Esophagus muscularis mucosa (tissue), 3 donors: ENCODE results near the gene CRABP2.

Experiments
- POLR2A ChIP-seq: fragments of 450-650 bp; IDR thresholded peaks from one replicate; pipeline ENCODE4 v1.6.1; 2017; ENCODE audit warnings: antibody characterized with exemption, moderate library complexity, mild to moderate bottlenecking, low read depth
- TF ChIP-seq, protein P1 (sequence below), 3 experiments: fragments of 200-600 bp in 2 of 3; fragments of 450-650 bp in 1 of 3; sonication (generic) in 2 of 3; IDR thresholded peaks; one replicate each; pipeline ENCODE4 v1.5.1; 2017 to 2019; ENCODE audit warnings: antibody characterized with exemption in 3 of 3, mild to moderate bottlenecking in 2 of 3, moderate library complexity in 1 of 3

DNA sequence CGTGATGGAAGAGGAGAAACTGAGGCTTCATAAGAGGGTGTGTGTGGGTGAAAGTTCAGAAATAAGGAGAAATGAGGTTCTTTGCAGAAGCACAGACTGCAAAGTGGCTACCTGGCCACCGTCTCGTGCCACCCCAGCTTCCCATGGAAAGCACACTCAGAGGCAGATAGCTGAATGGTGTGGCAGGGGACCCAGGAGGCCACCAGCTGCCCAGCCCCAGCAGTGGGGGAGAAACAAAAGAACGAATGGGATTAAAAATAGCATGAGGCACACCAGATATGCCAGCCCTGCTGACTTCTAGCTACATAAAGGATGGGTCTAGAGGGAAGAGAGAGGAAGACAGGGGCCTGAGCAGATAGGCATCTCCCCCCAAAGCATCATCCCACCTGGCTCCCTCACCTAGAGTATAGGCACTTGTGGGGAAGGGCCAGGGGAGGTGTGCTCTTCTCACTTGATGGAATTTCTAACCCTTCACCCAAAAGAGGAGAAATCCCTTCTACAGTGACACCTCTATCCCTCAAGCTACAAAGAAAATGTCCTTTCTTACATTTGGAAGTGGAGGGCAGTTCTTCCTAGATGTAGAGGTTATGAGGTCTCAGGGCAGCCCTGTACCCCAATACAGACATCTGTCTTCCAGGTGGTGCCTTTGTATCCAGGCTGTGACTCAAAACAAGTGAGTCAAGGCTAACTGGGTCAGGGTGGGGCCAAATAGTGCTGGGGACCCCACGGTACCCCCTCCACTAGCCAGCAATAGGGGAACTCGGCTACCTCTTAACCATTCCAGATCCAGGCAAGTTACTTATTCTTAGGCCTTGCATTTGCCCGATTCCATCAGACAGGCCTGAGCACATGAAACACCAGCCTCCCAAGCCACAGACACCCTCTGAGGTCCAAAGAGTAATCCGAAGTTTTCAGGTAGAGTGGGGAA, 42.6 kb upstream of the CRABP2 start:
- TF ChIP-seq, protein P1, sequence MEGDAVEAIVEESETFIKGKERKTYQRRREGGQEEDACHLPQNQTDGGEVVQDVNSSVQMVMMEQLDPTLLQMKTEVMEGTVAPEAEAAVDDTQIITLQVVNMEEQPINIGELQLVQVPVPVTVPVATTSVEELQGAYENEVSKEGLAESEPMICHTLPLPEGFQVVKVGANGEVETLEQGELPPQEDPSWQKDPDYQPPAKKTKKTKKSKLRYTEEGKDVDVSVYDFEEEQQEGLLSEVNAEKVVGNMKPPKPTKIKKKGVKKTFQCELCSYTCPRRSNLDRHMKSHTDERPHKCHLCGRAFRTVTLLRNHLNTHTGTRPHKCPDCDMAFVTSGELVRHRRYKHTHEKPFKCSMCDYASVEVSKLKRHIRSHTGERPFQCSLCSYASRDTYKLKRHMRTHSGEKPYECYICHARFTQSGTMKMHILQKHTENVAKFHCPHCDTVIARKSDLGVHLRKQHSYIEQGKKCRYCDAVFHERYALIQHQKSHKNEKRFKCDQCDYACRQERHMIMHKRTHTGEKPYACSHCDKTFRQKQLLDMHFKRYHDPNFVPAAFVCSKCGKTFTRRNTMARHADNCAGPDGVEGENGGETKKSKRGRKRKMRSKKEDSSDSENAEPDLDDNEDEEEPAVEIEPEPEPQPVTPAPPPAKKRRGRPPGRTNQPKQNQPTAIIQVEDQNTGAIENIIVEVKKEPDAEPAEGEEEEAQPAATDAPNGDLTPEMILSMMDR (IDR thresholded peaks at IDR 0.05), result no peak
- TF ChIP-seq POLR2A, result no peak
